GM13976 (cell line): ENCODE measurements around the gene IMMP2L.

Experiments
- DNase-seq: peaks from one replicate; pipeline ENCODE4 v3.0.0; 2012; ENCODE audit warnings: low spot score
- in situ Hi-C: fragments of 300-500 bp; cut with MboI; formaldehyde crosslinking; loops from one replicate; pipeline ENCODE4 v1.12.0; 2022; ENCODE audit warnings: low sequenced_read_pairs, mixed read lengths, inconsistent platforms; ENCODE audit not compliant: unreplicated experiment
- TF ChIP-seq, protein P1 (sequence below): IDR thresholded peaks from 2 replicates; pipeline ENCODE4 v1.5.1; 2012; ENCODE audit warnings: borderline replicate concordance, mild to moderate bottlenecking; ENCODE audit not compliant: insufficient read depth; ENCODE audit errors: extremely low read depth, missing control alignments, control extremely low read depth

Gene IMMP2L

GRCh38 chr7:110693344-110693743 is 868.9 kb downstream of the IMMP2L start:
- no peak for DNase-seq
- in situ Hi-C loops = no loop called here
- TF ChIP-seq, protein P1, sequence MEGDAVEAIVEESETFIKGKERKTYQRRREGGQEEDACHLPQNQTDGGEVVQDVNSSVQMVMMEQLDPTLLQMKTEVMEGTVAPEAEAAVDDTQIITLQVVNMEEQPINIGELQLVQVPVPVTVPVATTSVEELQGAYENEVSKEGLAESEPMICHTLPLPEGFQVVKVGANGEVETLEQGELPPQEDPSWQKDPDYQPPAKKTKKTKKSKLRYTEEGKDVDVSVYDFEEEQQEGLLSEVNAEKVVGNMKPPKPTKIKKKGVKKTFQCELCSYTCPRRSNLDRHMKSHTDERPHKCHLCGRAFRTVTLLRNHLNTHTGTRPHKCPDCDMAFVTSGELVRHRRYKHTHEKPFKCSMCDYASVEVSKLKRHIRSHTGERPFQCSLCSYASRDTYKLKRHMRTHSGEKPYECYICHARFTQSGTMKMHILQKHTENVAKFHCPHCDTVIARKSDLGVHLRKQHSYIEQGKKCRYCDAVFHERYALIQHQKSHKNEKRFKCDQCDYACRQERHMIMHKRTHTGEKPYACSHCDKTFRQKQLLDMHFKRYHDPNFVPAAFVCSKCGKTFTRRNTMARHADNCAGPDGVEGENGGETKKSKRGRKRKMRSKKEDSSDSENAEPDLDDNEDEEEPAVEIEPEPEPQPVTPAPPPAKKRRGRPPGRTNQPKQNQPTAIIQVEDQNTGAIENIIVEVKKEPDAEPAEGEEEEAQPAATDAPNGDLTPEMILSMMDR = no peak

DNA sequence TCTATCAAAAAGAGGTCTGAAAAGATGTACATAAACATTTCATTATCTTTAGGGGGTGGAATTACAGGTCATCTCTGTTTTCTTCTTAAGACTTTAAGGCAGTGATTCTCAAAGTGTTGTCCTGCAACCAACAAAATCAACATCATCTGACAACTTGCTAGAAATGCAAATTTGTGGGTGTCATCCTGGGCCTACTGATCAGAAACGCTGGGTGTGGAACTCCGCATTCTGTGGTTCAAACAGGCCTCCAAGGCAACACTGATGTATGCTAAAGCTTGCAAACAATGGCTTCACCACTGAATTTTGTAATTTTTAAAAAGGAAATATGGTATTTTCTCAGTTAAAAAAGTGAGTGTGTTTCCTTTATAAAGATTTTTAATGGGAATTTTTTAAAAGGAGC is 873.4 kb downstream of the IMMP2L start:
- DNase-seq = no peak
- TF ChIP-seq, protein P1 = no peak
- in situ Hi-C loops = no loop called here

DNA sequence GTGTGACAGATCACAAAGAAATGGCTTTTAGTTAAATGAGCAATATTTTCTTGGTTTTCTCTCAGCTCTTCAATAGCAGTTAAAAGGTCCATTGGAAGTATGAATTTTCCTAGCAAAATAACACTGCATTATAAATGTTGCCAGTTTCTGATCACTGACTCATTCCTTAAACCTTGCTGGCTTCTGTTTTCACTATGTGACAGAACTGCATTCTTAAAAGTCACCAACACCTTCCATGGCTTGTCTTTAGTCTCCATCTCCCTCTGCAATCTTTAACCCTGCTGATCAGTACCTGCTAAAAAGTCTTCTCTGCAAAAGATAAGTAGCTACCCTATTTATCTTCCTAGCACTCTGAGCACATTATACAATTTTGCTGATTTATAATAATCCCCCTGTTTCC is 876.4 kb downstream of the IMMP2L start:
- DNase-seq = no peak
- in situ Hi-C loops = no loop called here
- TF ChIP-seq, protein P1 = no peak

GRCh38 chr7:110681941-110682340 is 880.4 kb downstream of the IMMP2L start:
- TF ChIP-seq, protein P1 = no peak
- no peak for DNase-seq
- in situ Hi-C loops = no loop called here

GRCh38 chr7:110677405-110677804 is 884.9 kb downstream of the IMMP2L start:
- TF ChIP-seq, protein P1 = no peak
- in situ Hi-C loops = no loop called here
- DNase-seq = no peak

- no peak for DNase-seq
- in situ Hi-C loops = no loop called here
- TF ChIP-seq, protein P1 = no peak
These were observed 885.5 kb downstream of the IMMP2L start for GRCh38 chr7:110676785-110677184.

DNA sequence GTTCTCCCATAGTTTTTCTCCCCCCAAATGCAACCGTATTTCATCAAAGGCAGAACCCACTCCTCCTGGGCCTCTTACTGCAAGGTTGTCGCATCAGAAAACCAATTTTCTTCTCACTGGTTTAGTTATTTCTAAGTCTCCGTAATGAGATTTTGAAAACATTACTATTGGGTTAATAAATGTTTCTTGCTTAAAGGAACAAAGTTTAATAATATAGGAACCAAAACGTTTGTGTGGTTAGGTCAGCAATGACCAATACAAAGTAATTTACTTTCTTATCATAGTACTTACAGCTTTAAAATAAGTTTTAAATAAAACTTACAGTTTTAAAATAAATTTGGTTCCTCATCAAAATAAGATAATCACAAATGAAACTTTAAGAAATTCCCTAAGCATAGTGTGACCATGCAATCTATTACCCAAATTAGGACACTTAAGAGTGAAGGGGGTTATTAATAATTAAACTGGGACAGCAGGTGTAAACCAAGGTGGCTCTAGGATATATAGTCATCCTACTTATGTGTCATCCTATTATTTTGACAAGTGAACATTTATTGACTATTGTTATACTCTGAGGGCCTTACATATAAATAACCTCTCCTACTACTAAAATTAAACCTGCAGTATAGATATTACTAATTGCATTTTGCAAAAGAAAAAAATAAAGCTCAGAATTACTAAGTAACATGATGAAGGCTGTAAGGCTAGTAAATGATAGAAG is 886.7 kb downstream of the IMMP2L start:
- no peak for DNase-seq
- TF ChIP-seq, protein P1 = no peak
- in situ Hi-C loops = no loop called here
